GM21423 (cell line): ENCODE data around the gene RTL3.
"Not testable (repeated sequence)": the region's sequence is repeated elsewhere in the genome, so short reads cannot be mapped to it uniquely, and the experiment has no call there.

Experiments
- ATAC-seq: cut with Tn5 transposase; IDR thresholded peaks from one replicate; pipeline ENCODE4 v1.9.1; 2021; ENCODE audit warnings: mild to moderate bottlenecking, moderate library complexity; ENCODE audit not compliant: unreplicated experiment

RTL3 gene, protein sequence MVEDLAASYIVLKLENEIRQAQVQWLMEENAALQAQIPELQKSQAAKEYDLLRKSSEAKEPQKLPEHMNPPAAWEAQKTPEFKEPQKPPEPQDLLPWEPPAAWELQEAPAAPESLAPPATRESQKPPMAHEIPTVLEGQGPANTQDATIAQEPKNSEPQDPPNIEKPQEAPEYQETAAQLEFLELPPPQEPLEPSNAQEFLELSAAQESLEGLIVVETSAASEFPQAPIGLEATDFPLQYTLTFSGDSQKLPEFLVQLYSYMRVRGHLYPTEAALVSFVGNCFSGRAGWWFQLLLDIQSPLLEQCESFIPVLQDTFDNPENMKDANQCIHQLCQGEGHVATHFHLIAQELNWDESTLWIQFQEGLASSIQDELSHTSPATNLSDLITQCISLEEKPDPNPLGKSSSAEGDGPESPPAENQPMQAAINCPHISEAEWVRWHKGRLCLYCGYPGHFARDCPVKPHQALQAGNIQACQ

DNA sequence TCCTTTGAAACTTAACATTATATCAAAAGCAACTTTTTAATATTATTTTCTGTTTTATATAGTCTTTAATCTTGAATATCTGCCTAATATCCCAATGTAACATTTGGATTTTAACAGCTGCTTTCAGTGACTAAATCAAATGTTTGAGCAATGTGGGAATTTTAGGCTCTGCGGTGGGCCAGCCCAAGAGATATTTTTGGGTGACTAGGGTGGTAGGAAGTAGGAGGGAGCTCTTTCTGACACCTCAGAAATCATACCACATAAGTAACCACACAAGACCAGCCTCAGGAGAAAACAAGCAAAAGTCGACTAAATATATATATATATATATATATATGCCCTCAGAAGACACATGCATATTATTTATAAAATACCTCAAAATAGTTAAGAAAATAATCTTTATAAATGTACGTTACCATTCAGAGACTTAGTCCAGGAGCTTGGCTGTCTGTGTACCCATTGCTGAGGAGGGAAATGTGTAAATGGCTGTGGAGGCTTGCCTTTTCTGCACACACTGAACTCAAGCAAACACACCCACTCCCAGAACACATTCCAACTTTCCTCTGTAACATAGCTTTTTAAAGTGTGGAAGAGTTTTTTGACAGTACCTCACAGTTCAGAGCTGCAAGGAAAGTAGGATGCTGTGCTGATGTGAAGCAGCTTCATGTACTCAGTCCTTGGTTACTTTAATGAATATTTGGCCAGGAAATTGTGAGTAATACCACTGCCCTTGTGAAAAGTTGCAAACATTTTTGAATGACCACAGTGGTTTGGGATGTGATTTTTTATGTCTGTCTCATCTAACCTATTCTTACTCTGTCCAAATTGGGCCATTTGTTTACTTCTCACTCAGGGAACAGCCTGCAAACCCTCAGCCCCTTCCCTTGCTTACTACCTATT is at the start of gene RTL3:
TSS of gene RTL3 (minus strand) at position 484 of the 900 bp plus-strand sequence. CDS start 908 bp downstream, outside the sequence.
- no peak for ATAC-seq

DNA sequence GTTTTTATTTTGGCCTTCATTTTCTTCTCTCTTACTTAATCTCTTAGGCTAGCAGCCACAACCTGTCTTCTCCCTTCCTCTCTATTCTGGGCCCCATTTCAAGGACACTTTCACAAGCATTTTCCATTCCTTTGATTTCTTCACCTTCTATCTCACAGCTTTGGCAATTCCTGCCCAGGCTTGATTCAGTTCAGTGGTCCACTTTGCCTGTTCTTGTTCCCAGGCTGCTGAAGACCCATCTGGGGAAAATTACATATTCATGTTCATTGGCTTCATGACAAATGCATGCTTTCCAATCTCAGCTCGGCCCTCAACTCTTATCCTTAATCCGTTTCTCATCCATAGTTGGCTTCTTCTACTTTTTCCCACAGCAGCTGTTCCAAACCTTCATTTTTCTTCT is 49.7 kb upstream of the RTL3 start:
- no peak for ATAC-seq

DNA sequence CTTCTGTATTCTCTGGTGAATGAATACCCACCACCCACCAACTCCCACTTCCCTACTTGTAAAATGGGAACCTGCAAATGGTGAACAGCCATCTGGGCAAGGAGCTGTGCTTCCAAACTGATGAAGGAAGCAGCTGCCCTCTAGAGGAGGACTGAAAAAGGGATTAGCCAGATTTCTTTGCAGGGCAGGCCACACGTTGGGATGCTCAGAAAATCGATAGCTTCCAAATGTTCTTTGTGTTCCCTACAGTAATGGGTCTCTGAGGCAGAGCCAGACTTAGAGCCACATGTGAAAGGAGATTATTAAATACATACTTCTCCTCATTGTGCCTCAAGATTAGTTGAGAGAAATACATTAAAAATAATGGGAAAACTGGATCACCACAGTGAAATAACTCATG is 49.1 kb upstream of the RTL3 start:
- no peak for ATAC-seq

DNA sequence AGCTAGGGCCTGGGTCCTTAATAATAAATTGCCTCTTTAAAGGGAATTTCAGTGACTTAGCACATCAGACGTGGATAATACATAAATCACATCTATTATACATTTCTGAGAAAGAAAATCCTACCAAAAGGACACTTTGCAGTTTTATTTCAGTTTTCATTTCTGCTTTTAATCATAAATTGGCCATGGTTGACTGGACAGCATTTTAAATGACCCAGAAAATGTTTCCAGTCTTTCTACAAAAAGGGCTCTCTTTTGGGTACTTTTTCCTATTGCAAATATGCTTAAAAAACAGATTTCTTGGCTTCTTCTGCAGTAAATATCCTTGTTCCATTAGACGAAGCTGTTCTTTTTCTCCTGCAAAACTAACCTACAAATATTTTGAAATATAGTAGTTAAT is 46.9 kb upstream of the RTL3 start:
- ATAC-seq: no peak

DNA sequence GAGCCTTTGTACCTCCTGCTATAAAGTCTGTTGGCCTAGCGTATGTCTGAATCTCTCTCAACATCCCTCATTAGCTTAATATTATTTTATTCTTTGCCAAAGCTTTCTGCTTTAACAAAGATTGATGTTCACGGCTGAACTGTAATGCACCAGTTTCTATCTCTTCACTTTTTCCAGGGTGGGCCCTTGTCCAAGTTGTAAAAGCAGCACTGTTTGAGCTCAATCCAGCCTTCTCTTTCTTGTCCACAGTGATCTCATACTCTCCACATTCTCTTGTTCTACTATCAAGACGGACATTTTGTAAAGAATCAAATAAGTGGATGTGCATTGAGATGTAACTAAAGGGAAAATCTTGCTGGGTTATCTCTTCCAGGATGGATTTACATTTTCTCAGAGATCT is 34.4 kb upstream of the RTL3 start:
- ATAC-seq: no peak

DNA sequence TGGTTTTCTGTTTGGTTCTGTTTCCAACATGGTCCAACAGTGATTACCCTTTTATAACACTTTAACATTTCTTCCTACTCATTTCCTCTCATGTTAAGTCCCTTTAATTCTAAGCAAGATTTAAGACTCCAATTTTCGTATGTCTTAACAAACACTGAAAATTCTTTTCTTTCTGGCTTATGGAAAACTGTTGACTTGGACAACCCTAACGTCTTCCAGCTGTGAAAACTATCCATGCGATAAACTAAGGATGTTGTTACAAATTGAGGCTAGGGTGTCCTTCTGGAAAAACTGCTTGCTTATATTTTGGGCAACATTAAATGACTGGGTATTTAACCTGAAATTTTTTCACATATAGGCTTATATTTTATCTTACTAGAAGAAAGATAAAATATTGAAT is 33.9 kb upstream of the RTL3 start:
- ATAC-seq: no peak

DNA sequence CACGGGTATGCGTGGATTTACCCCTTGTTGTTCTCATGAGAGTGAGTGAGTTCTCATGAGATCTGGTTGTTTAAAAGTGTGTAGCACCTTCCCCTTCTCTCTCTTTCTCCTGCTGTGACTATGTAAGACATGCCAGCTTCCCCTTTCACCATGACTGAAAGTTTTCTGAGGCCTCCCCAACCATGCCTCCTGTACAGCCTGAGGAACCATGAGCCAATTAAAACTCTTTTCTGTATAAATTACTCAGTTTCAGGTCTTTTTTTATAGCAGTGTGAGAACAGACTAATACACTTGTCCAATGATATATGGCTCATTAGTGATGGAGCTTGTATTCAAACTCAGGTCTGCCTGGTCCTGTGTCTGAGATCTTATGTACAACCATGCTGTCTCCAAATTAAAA is 28.5 kb upstream of the RTL3 start:
- peak; percentile 83 for ATAC-seq

DNA sequence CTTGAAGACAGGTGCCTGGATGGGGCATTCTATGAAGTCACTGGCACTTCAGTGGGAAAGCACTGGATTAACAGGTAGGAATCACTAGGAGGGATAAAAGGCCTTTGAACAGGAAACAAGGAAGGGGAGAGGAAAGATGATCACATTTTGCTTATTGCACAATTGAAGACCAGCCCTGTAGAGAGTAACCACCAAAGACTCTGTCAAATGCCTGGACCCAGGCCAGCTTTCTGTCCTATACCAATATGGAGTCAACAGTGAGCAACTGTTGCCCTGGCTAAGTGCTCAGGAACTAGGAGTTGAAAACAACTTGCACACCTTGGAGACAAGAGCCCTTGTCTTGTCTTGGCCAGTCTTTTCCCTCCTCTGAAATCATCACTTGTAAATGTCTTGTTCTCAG is 14.1 kb upstream of the RTL3 start:
- ATAC-seq: no peak

DNA sequence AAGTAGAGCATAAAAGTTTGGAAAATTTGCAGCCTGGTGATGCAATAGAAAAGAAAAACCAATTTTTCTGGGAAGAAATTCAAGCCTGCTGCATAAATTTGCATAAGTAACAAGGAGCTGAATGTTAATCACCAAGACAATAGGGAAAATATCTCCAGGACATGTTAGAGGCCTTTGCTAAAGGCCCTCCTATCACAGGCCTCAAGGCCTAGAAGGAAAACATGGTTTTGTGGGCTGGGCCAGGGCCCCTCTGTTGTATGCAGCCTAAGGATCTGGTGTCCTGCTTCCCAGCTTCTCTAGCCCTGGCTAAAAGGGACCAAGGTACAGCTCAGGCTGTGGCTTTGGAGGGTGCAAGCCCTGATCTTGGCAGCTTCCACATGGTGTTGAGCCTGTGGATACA is 6.2 kb upstream of the RTL3 start:
- ATAC-seq: no peak

DNA sequence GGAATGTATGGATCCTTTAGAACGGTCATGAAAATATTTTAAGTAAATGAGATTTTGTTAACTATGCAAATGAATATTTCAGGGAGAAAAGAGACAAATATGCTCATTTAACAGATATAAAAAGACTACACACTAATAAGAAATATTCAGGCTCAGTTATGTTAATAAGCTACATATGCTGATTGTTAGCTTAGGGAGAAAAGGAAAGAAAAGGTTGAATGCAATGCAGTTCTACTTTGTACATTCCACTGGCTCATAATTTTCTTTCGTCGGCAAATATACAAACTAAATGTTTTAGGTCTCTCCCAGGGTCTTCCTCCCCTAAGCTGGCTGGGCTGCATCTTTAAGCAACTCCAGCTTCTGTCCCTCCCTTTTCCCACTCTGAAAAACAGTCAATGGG is 2.7 kb upstream of the RTL3 start:
- no peak for ATAC-seq

DNA sequence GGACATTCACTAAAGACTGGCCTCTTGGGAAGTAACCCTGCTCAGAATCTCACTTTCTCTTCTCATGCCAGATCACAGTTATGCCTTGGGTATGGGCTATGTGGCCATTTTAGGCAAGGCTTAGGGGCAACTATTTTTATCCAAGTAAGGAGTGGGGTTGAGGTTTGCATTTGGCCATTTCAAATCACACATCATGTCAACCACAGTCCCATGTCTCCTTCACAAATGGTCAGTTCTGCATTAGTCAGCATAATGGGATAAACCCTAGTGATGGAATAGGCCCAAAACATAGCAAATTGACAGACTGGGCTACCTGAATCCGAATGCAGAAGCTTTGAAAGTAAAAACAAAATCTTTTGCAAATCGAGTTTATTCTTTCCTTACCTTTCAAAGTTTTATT is 827 bp upstream of the RTL3 start:
- ATAC-seq: no peak

DNA sequence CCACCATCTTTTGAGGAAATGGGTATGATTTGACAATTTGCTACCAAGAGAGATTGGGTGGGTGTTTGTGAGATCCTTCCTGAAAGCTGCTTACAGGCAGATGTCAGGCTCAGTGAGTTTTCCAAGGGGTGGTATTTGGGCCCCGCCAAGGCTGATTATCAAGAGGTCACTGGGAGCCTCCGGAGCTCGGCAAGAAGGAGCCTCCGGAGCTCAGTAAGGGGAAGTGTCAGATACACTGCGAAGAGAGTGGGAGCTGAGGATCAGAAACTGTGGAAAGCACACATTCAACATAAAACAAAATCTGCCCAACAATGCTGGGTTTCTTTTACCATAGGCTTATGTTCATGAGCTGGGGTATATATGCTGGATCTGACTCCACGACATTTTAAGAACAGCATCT is 714 bp downstream of the RTL3 start:
- ATAC-seq: no peak

DNA sequence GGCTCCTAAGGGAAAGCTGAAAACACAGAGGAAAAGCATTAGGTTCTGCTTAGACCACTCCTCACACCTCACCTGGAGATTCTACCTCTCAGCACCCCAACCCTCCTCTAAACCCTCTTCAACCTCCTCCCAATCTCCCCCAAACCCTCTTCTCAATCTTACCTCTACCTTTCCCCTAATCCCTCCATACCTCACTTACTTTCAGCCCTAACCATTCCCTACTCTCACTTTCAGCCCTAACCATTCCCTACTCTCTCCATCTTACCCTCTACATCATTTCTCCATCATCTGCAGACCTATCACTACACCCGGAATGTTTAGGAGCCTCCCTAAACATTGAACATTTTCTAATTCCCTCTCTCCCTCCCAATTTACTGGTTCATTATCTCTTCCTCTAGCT is 3.5 kb downstream of the RTL3 start:
- ATAC-seq: no peak

DNA sequence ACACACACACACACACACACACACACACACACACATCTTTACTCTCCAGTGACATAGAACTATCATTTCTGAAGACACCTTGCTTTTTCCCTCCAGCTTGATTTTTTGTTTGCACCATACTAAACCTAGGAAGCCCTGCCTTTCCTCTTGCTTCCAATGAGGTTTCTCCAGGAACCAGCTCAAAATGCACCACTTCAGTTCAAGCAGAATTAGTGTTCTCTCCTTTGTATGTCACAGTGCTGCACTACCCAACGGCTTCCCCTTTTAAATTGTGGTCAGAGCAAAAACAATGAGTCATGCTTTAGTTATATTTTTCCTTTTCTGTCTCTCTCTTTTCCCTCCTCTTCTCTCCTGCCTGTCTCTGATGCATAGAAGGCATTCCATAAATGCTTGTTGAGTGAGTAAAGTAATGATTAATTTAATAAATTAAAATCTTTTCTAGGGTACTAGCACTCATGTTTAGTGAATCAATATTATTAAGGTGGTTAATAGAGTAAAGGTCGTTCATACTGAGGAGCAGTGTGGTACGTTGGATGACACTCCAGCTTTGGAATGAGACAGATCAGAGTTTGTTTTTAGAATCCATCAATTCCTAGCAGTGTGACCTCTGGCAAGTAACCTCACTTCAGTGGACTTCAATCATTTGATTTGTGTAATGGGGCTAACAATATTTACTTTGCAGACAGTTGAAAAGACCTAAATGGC is 5.9 kb downstream of the RTL3 start:
- peak; percentile 54 for ATAC-seq

DNA sequence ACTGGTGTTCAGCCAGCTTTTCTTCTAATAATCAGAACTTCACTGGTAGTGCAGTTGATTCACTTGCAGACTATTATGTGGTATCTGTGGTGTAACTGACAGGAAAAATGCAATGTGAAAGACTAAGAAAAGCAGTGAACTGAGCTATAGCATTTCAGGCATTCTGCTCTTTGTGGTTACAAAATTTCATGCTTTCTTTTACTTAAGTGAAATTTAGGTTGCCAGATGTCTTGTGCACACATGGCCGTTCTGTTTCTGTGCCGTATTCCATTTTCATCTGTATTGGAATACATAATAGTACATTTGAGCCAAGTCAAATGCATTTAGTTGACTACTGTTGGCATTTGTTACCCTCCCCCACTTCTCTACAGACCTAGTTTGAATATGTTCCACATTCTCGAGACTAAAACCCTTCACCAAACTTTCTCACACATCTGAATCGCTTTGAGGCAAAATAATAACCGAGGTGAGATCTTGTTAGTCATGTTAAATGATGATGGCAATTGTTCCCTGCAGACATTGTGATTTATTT is 8.2 kb downstream of the RTL3 start:
- peak; percentile 70 for ATAC-seq

DNA sequence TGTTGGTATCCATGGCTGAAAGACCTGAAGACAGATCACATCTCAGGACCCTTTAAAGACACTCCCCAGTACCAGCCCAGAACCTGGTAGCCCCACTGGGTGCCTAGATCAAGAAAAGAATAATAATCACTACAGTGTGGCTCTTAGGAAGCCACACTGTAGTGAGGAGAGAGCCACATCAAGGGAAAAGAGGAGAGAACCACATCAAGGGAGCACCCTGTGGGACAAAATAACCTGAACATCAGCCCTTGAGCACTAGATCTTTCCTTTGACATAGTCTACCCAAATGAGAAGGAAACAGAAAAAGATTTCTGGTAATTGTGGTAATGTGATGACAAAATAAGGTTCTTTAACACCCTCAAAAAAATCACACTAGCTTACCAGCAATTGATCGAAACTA is 15.3 kb downstream of the RTL3 start:
- ATAC-seq: no peak

DNA sequence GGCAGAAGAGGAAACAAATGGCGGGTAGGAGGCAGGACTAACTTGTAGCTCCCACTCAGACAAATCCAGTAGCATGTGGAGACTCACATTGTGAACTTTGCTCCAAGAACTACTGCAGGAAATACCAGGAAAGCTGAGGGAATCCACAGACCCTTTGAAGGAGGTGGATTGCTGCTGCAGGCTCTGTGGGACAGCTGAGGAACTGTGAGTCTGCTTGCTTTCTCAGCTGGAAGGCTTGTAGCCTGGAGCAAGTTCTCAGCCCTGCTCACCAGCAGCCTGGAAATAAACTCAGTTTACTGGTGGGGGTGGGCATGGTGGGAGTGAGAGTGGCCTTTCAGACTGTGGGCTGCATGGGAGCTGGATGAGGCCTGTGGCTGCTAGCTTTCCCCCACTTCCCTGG is 16.0 kb downstream of the RTL3 start:
- ATAC-seq: no peak

DNA sequence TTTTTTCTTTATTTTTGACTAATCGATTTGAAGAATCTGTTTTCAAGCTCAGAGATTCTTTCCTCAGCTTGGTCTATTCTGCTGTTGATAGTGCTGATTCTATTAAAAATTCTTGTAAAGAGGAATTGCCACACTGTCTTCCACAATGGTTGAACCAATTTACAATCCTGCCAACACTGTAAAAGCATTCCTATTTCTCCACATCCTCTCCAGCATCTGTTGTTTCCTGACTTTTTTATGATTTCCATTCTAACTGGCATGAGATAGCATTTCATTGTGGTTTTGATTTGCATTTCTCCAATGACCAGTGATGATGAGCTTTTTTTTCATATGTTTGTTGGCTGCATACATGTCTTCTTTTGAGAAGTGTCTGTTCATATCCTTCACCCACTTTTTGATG is 23.0 kb downstream of the RTL3 start:
- not testable (repeated sequence) for ATAC-seq

DNA sequence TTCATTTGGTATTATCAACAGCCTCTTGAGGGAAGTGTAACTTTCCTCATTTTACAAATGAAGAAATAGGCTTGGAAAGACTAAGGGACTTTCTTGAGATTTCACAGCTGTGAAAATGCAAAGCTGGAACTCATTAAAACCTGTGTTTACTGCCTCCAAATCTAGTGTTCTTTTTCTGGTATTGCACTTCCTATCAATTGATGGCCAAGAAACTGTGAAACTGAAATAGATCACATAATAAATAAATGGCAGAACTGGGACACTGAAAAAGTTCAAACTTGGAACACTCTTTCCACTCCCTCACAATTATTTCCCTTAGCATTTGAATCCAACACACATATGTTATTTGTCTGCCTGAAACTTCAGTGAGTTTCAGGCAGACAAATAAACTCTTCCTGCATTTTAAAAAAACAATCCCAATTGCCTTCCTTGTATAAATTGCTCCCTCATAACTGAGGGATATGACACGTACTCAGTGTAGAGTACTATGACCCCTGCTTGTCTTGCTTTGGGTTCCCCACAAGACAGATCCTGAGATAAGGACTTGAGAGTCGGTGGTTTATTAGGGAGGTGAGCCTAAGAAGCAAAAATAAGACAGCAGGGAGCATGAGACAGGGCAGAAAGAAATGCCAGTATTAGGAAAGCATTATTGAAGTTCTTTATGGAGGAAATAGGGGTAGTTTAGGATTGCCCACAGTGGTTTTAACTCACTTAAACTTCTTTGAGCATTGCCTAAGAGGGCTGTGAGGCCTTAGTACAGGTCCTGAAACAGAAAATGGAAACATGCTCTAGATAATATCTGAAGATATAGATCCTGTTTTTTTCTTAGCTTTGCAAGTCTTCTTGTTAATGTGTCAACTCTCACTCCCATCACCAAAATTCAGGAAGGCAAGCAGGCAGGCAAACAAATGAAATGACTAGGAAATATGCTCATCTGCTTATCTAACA is 33.9 kb downstream of the RTL3 start:
- ATAC-seq: no peak

DNA sequence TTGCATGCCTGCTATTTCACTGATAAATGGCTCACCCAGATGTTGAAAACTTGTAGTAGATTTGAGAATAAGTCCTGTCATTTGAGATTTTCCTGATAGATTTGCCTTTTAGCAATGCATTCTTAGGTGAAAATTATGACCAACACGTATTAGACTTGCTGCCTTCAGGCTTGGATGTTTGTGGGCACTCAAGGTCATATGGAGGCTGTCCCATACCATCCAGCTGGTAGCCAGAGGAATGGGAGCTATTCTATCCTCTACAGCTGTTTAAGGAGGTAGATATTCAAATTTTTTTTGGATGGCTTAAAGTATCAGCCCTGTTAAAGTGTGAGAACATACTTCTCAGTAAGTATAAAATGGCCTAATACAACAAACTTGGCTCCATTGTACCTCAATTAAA is 34.7 kb downstream of the RTL3 start:
- no peak for ATAC-seq
